Mesothelial cell of epicardium (in vitro differentiated cells): ENCODE results near the gene CD63. TPM values are rescaled to one million over a fixed set of nuclear protein-coding genes. Genes with fewer than 3 reads are reported as not detected.
A peak's percentile ranks its signal among the peaks of the same experiment; 100 is the strongest.

Experiments used
- DNase-seq, 2 experiments: peaks; one replicate each; pipeline ENCODE4 v3.0.0; 2021; ENCODE audit warnings: low spot score in 2 of 2; ENCODE audit not compliant: unreplicated experiment in 2 of 2
- H3K27ac Mint-ChIP-seq: 2 replicates; pipeline ENCODE4 v1.8.0; 2021; ENCODE audit warnings: mixed read lengths
- H3K27me3 Mint-ChIP-seq: 2 replicates; pipeline ENCODE4 v1.8.0; 2021; ENCODE audit warnings: low read depth, mixed read lengths
- H3K36me3 Mint-ChIP-seq: 2 replicates; pipeline ENCODE4 v1.8.0; 2021; ENCODE audit warnings: mixed read lengths
- H3K4me1 Mint-ChIP-seq: 2 replicates; pipeline ENCODE4 v1.8.0; 2021; ENCODE audit warnings: mixed read lengths
- H3K4me3 Mint-ChIP-seq: 2 replicates; pipeline ENCODE4 v1.8.0; 2021; ENCODE audit warnings: mild to moderate bottlenecking, moderate library complexity, mixed read lengths
- H3K9me3 Mint-ChIP-seq: 2 replicates; pipeline ENCODE4 v1.8.0; 2021; ENCODE audit warnings: mixed read lengths
- CTCF ChIP-seq: fragments of 200-600 bp; sonication (generic); IDR thresholded peaks from one replicate; pipeline ENCODE4 v1.5.0; 2021; ENCODE audit warnings: antibody characterized with exemption; ENCODE audit not compliant: unreplicated experiment
- total RNA-seq: library from RNA; stranded (reverse); gene quantifications from 3 replicates; pipeline ENCODE4 v1.2.1, GENCODE V29; 2021

Gene CD63
- total RNA-seq, 1 donor from 2014 or later: 429 TPM

- H3K9me3 Mint-ChIP-seq: no peaks in the 10 kb centered on the region
- H3K4me1 Mint-ChIP-seq: peaks cover 28% of the 10 kb centered on the region
- H3K36me3 Mint-ChIP-seq: peaks cover 9% of the 10 kb centered on the region
- no peaks in the 10 kb centered on the region for H3K27me3 Mint-ChIP-seq
- H3K27ac Mint-ChIP-seq: peak overlapping the region; percentile 53
- DNase-seq: no peak
- TF ChIP-seq CTCF: no peak
- no peak overlapping the region for H3K4me3 Mint-ChIP-seq
These were observed 3.3 kb downstream of the CD63 start for GRCh38 chr12:55725556-55725955.

GRCh38 chr12:55724940-55725309 lies 3.9 kb downstream of the CD63 start:
- Mint-ChIP-seq H3K9me3 (no peaks in the 10 kb centered on the region), H3K27me3 (no peaks in the 10 kb centered on the region), H3K4me1 (peaks cover 21% of the 10 kb centered on the region), H3K36me3 (peaks cover 9% of the 10 kb centered on the region), H3K27ac (peak overlapping the region; percentile 53), H3K4me3 (no peak overlapping the region)
- DNase-seq: no peak
- TF ChIP-seq CTCF: no peak

GRCh38 chr12:55724226-55724939 lies 4.4 kb downstream of the CD63 start:
- no peak for DNase-seq
- no peaks in the 10 kb centered on the region for H3K9me3 Mint-ChIP-seq
- H3K27ac Mint-ChIP-seq: no peak overlapping the region
- no peaks in the 10 kb centered on the region for H3K27me3 Mint-ChIP-seq
- no peak for TF ChIP-seq CTCF
- H3K4me3 Mint-ChIP-seq: no peak overlapping the region
- H3K4me1 Mint-ChIP-seq: peaks cover 17% of the 10 kb centered on the region
- peaks cover 9% of the 10 kb centered on the region for H3K36me3 Mint-ChIP-seq

- no peaks in the 10 kb centered on the region for H3K9me3 Mint-ChIP-seq
- H3K4me3 Mint-ChIP-seq: no peak overlapping the region
- H3K27ac Mint-ChIP-seq: no peak overlapping the region
- TF ChIP-seq CTCF: no peak
- no peaks in the 10 kb centered on the region for H3K27me3 Mint-ChIP-seq
- H3K4me1 Mint-ChIP-seq: peaks cover 19% of the 10 kb centered on the region
- H3K36me3 Mint-ChIP-seq: peaks cover 9% of the 10 kb centered on the region
- DNase-seq: no peak
These were observed 5.1 kb downstream of the CD63 start for GRCh38 chr12:55723516-55724225.

GRCh38 chr12:55722948-55723347 lies 5.9 kb downstream of the CD63 start:
- no peak for TF ChIP-seq CTCF
- Mint-ChIP-seq H3K27me3 (no peaks in the 10 kb centered on the region), H3K4me3 (no peak overlapping the region), H3K36me3 (peaks cover 9% of the 10 kb centered on the region), H3K9me3 (no peaks in the 10 kb centered on the region), H3K27ac (peak overlapping the region; percentile 59), H3K4me1 (peaks cover 26% of the 10 kb centered on the region)
- no peak for DNase-seq
